BJ (cell line): ENCODE measurements around the gene OGDH. TPM values are rescaled to one million over a fixed set of nuclear protein-coding genes. Genes with fewer than 3 reads are reported as not detected.

ENCODE experiments used
- CTCF ChIA-PET: fragments of 350-600 bp; formaldehyde crosslinking; extraction: SDS; loops from one replicate; lab custom pipeline; 2021; ENCODE audit warnings: antibody characterized with exemption, inconsistent platforms; lab: Yijun Ruan, JAX
- POLR2A ChIA-PET: fragments of 300-600 bp; sonication (Branson Sonifier 250); formaldehyde crosslinking; extraction: SDS; loops from one replicate; lab custom pipeline; 2021; ENCODE audit warnings: antibody characterized with exemption; lab: Charles Lee
- DNase-seq: peaks from one replicate; pipeline ENCODE4 v3.0.0-alpha.2; 2011; ENCODE audit warnings: low read depth
- H3K27me3 ChIP-seq: 2 replicates; pipeline ENCODE4 v1.6.0; 2011; ENCODE audit warnings: low read length; ENCODE audit not compliant: control insufficient read depth, insufficient read depth
- H3K36me3 ChIP-seq: 2 replicates; pipeline ENCODE4 v1.5.1; 2011; ENCODE audit warnings: low read length; ENCODE audit not compliant: control insufficient read depth, insufficient read depth
- H3K4me3 ChIP-seq: 2 replicates; pipeline ENCODE4 v1.5.1; 2011; ENCODE audit warnings: low read depth, mild to moderate bottlenecking, control low read depth, low read length
- polyA plus RNA-seq: library from polyadenylated mRNA; depleted of rRNA; stranded (reverse); fragments of >200 nt; gene quantifications from 2 replicates; pipeline ENCODE4 v1.2.3, GENCODE V29; 2011
- TF ChIP-seq, protein P1 (sequence below): IDR thresholded peaks from 2 replicates; pipeline ENCODE4 v1.5.1; 2011; ENCODE audit warnings: low read depth, mild to moderate bottlenecking, control low read depth, inconsistent platforms, low read length, moderate library complexity; ENCODE audit not compliant: insufficient read depth

The OGDH gene
- polyA plus RNA-seq, 1 experiment: 51.3 TPM

DNA sequence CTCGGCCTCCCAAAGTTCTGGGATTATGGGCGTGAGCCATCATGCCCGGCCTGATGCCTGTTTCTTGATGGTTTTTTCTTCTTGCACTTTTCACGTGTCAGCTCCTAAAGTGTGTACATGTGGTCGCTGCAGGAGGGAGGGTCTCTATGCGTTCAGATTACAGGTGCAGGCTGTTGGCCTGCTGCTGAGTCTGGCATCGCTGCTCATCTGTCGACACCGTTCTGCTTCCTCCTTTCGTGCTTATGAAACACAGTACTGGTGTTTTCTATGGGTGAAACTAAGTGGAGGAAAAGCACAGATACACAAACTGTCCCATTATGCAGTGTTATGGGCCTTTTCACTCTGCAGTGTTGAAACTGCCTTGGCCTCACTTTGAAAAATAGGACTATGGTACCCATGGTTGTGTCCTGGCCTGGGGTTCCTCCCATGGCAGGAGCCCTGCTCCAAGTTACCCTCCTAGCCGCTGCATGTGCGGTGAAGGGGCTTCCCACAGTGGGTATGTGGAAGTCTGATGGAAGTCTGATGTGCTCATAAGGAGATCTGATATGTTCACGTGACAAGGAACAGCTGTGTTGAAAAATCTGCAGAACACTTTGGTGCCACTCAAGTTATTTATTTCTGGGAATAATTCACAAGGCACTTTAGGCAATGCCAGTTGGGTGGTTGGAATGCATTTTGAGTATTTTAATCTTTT is 23.5 kb downstream of the OGDH start:
- DNase-seq: no peak
- H3K4me3 ChIP-seq: no peak overlapping the region
- POLR2A ChIA-PET: no interaction called here
- H3K27me3 ChIP-seq: no peaks in the 10 kb centered on the region
- H3K36me3 ChIP-seq: peaks cover 11% of the 10 kb centered on the region
- CTCF ChIA-PET: interaction anchor here (1.3 kb wide), 1 partner anchor 10 kb away, joined by 4 read pairs; no protein-coding TSS in a partner anchor
- TF ChIP-seq, protein P1, sequence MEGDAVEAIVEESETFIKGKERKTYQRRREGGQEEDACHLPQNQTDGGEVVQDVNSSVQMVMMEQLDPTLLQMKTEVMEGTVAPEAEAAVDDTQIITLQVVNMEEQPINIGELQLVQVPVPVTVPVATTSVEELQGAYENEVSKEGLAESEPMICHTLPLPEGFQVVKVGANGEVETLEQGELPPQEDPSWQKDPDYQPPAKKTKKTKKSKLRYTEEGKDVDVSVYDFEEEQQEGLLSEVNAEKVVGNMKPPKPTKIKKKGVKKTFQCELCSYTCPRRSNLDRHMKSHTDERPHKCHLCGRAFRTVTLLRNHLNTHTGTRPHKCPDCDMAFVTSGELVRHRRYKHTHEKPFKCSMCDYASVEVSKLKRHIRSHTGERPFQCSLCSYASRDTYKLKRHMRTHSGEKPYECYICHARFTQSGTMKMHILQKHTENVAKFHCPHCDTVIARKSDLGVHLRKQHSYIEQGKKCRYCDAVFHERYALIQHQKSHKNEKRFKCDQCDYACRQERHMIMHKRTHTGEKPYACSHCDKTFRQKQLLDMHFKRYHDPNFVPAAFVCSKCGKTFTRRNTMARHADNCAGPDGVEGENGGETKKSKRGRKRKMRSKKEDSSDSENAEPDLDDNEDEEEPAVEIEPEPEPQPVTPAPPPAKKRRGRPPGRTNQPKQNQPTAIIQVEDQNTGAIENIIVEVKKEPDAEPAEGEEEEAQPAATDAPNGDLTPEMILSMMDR: no peak

DNA sequence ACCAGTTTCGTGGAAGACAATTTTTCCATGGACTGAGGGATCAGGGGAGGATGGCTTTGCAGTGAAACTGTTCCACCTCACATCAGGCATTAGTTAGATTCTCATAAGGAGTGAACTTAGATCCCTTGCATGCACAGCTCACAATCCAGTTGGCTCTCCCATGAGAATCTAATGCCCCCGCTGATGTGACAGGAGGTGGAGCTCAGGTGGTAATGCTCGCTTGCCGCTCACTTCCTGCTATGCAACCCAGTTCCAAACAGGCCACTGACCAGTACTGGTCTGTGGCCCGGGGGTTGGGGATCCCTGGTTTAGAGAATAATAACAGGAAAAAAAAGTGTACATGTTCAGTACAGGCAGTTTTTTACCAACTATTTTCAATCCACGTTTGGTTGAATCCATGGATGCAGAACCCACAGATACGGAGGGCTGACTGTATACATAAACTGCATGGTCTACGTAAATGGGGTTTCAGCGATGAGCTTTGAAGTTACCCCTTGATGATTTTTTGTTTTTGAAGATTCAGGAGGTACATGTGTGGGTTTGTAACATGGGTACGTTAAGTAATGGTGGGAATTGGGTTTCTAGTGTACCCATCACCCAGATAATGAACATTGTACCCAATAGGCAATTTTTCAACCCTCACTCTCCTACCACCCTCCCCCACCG is 24.5 kb downstream of the OGDH start:
- peaks cover 6% of the 10 kb centered on the region for H3K36me3 ChIP-seq
- no peak overlapping the region for H3K4me3 ChIP-seq
- DNase-seq: no peak
- TF ChIP-seq, protein P1: no peak
- CTCF ChIA-PET: no interaction called here
- POLR2A ChIA-PET: no interaction called here
- no peaks in the 10 kb centered on the region for H3K27me3 ChIP-seq

DNA sequence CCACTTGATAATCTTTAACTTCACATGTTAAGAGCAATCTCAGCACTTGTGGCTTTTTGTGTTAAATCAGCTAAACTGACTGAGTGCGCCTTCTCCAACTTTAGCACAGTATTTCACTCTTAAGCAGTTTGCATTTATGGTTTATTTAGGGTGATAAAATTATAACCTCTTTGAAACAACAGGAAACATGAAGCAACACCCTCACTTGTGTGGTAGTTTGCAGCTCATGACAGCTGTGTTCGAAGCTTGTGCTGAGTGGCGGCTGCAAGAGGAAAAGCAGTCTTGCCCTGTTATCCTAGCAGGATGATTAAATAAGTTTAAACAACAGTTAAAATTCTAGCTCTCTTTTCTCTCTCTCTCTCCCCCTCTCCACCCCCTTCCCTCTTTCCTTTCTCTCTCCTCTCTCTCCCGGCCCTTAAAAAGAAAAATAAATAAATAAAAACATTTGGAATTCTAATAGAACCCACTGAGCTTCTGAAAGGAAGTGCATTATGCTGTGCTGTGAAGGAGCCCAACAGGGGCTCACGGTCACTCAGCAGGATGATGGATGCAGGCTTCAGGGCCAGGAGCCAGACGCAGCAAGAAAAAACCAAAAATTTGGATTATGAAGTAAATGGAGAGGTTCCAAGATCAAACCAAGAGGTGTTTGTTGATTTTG is 25.2 kb downstream of the OGDH start:
- ChIA-PET POLR2A (no interaction called here), CTCF (no interaction called here)
- TF ChIP-seq, protein P1: no peak
- Histone ChIP-seq H3K4me3 (no peak overlapping the region), H3K36me3 (peaks cover 5% of the 10 kb centered on the region), H3K27me3 (no peaks in the 10 kb centered on the region)
- DNase-seq: no peak

DNA sequence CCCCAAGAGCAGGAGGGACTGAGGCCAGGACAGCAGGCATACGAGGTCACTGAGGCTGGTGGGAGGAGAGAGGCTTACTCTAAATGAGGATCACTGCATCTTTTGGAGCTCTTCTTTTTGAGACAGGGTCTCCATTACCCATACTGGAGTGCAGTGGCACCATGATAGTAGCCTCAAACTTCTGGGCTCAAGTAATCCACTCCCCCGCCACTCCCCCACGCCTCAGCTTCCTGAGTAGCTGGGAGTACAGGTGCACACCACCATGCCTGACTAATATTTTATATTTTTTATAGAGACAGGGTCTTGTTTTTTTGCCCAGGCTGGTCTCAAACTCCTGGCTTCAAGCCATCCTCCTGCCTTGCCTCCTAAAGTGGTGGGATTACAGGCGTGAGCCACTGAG is 25.8 kb downstream of the OGDH start:
- ChIA-PET CTCF (no interaction called here), POLR2A (no interaction called here)

More for the DNA sequence above, 25.8 kb downstream of the OGDH start:
- Histone ChIP-seq H3K36me3 (peaks cover 5% of the 10 kb centered on the region), H3K27me3 (no peaks in the 10 kb centered on the region), H3K4me3 (no peak overlapping the region)
- TF ChIP-seq, protein P1: no peak
- no peak for DNase-seq
